Left colon (tissue), 2 donors: ENCODE data around the gene KLK14. TPM values are rescaled to one million over a fixed set of nuclear protein-coding genes. Genes with fewer than 3 reads are reported as not detected.

Experiments used
- ATAC-seq: fragments of 200-7000 bp; cut with Tn5 transposase; one replicate; pipeline ENCODE4 v1.9.1; 2020; ENCODE audit warnings: mild to moderate bottlenecking, moderate library complexity
- DNase-seq, 2 donors: peaks; one replicate each; pipeline ENCODE4 v3.0.0-alpha.2; 2020
- intact Hi-C, 2 donors: fragments of 100-400 bp; cut with DNase I in 1 of 2; cut with micrococcal nuclease in 1 of 2; formaldehyde crosslinking; loops; one replicate each; pipeline versions ENCODE4 v1.11.2 to v1.14.0; 2022; cut with DNase I, micrococcal nuclease
- total RNA-seq, 2 donors: library from RNA; stranded (reverse); fragmentation: NEBNext Ultra II Directional; extraction: Animal tissue kit (Norgen Biotek cat#: 25700); gene quantifications; one replicate each; pipeline ENCODE4 v1.2.1, GENCODE V29; 2021
- donor health status: DM: no; HTN: no; CAD: no.
- donor health status: DM: yes; HTN: yes; CAD: no.

Gene KLK14
- total RNA-seq, 2 donors from 2014 or later: 0.49 TPM; not detected in 1

DNA sequence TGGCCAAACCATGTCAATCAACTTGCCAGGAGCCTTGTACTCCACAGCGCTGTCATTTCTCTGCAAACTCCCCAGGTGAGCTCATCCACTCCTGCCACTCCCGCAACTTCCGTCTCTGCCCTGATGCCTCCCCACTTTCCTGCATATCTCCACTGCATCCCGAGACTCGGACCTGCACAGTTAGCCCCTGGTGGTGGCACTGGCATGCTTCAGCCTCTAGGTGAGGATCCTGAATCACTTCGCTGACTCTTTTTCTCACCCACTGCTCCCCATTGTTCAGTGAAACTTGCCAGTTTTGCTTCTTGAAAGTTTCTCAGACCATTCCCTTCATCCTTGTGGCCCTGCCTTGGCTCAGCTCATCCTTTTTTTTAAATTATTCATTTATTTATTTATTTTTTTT is 28.9 kb upstream of the KLK14 start:
- ATAC-seq: no peak
- intact Hi-C loops: no loop called here
- no peak for DNase-seq

DNA sequence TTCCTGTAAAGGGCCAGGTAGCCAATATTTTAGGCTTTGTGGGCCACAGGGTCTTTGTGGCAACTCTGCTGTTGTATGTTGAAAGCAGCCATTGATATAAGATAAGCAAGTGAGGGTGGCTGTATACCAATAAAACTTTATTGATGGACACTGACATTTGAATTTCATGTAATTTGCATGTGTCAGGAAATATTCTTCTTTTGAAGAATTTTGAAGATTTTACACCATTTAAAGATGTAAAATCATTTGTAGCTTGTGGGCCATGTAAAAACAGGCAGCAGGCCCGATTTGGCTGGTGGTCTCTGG is 27.9 kb upstream of the KLK14 start:
- intact Hi-C loops: no loop called here
- DNase-seq: no peak
- ATAC-seq: no peak

DNA sequence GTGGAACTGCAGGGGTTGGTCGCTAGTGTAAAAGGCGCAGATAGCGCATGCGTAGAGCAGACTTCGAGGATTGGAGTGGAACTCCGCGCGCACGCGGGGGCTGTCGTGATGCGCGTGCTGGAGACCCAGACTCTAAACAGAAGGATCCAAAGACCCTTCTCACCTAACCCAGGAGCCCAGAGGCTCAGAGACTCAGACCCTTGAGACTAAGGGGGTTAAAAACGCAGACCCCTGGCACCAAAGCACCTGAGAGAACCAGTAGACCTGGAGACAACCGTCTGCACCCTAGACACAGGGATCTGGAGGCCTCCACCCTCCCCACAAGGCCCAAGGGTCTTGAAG is 26.1 kb upstream of the KLK14 start:
- intact Hi-C loops: no loop called here
- ATAC-seq (peak; percentile 30), DNase-seq (no peak)

DNA sequence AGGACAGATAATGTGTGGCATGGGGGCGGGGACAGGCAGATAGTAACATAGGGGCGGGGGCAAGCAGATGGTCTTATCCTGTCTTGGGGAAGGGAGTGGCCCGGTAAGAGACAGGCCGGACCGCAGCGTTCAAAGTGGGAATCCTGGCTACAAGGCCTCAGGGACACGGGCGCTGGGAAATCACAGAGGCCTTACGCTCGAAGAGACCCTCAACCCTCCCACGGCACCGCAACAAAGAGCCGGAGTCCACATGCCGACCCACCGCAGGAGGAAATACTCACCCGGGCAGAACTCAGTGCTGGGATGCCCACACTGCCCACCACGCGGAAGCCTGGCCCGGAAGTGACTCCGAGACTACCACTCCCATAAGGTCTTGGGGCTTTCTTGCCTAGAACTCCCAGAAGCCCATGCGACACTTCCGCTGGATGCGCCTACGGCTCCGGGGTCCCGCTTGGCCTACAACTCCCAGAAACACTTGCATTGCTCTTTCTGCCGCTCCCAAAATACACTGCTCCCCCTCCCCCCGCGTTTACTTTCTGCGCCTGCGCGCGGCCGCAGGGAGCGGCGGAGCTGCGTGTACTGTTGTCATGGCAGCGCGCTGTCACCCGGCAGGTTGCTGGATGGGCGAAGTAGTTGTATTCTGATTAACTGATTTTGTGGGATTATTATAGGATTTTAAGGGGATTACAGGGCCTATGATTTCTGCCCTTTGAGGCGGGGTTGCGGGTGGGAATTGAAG is 25.5 kb upstream of the KLK14 start, which contains the start of gene CTU1:
Gene CTU1 (minus strand): TSS at position 344 of the 739 bp plus-strand sequence. CDS start 3,840 bp downstream, outside the sequence.
- DNase-seq: peak; percentile 97 to 99
- intact Hi-C loops: no loop called here
- peak; percentile 98 for ATAC-seq

DNA sequence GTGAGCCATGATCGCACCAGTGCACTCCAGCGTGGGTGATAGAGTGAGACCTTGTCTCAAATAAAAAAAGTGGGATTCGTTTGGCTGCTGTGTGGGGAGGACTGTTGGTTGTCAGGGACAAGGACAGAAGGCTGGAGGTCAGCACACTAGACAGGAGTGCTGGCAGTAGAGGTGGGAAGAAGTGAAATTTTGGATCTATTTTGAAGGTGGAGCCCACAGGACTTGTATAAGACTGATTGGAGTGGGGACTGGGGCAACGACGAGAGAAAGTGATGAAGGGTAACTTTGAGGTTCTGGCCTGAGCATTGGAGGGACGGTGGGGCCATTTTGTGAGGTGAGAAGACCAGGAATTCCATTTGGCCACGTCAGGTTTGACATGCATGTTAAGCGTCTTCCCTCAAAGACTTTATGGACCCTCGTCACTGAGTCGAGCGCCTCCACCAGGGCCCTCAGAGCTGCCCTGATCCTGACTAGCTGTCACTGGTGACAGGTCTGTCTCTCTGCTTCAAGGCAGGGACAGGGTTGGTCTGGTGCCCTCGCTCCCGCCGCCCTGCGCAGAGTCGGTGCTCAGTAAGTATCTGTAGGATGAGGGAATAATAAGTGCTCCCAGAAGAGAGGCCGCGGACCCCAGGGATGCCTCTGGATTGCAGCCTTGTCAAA is 24.8 kb upstream of the KLK14 start:
- ATAC-seq: peak; percentile 22
- intact Hi-C loops: no loop called here
- DNase-seq: no peak

DNA sequence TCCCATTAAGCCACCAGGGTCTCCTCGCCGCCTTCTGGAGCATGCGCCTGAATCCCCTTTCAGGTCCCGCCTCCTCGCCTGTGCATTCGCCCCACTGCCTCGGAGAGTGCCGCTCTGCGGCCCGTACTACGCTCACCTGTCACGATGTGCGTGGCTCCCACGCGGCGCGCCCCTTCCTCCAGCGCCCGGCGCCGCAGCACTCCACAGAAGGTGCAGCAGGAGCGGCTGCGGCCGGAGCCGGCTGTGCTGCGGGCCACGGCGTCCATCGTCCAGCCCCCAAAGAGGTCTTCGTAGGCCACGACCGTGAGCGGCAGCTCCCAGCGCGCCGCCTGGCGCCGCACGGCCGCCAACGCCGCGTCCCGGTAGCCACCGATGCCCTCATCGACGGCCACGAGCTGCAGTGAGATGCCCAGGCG is 21.2 kb upstream of the KLK14 start:
- ATAC-seq: no peak
- no peak for DNase-seq
- intact Hi-C loops: no loop called here

DNA sequence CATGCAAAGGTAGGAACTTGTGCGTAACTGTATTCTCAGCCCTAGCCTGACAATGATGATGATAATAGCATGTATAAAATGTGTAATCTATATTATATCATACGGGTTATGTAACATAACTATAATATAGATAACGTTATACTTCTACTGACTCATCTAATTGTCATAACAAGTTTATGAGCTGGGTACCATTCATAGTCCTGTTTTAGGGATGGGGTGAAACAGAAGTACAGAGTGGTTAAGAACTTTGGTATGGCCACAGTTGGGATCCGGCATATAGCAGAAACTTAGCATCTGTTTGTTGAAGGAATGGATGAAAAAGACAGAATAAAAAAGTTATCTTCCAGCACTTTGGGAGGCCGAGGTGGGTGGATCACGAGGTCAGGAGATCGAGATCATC is 20.3 kb upstream of the KLK14 start:
- ATAC-seq (no peak), DNase-seq (no peak)
- intact Hi-C loops: no loop called here

DNA sequence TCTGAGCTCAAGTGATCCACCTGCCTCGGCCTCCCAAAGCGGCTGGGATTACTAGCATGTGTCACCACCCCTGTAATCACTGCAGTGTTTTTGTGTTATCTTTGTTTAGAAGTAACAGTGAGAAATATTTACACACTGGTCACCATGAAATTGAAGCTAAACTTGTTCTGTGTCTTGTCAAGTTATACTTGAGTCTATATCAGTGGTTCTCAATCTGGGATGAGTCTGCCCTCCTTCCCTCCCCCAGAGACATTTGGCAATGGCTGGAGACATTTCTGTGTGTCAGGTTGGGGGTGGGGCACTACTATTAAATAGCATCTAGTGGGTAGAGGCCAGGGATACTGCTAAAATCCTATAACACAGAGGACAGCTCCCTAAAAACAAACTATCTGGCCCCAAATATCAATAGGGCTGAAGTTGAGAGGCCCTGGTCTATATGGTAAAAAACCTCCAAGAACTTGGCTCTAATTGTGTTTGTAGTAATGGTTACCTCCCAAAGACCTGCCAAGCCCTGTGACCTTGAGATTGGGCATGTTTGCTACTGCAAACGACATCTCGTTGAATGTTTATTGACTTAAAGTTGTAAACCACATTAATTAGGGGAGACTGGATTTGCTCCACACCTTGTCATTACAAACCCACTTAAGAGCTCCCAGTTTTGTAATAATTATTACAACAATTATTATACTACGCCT is 18.6 kb upstream of the KLK14 start:
- ATAC-seq (no peak), DNase-seq (no peak)
- intact Hi-C loops: no loop called here

DNA sequence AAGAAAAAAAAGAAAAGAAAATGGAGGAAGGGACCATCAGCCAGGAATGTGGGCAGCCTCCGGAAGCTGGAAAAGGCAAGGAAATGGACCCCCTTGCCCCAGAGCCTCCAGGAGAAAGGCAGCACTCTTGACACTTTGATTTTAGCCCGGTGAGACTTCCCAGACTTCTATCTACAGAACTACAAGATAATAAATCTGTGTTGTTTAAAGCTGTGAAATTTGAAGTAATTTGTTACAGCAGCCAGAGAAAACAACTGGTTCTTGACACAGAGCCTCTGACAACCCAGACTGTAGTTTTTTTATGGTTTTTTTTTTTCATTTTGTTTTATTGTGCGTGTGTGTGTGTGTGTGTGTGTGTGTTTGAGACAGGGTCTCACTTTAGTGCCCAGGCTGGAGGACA is 17.9 kb upstream of the KLK14 start:
- DNase-seq: no peak
- intact Hi-C loops: no loop called here
- no peak for ATAC-seq

DNA sequence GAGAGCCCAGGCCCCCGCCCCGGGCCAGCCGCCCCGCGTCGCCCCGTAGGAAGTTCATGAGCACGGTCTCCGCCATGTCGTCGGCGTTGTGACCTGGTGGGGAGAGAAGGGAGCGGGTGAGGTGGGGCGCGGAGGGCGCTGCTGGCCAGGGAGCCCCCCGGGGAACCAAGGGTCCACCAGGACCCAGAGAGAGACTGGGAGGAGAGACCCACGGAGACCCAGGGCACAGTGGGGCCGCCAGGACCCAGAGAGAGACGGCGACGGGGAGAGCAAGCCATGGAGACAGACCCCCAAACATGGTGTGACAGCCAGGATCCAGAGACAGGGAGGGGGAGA is 16.3 kb upstream of the KLK14 start:
- ATAC-seq: no peak
- intact Hi-C loops: no loop called here
- DNase-seq: no peak

DNA sequence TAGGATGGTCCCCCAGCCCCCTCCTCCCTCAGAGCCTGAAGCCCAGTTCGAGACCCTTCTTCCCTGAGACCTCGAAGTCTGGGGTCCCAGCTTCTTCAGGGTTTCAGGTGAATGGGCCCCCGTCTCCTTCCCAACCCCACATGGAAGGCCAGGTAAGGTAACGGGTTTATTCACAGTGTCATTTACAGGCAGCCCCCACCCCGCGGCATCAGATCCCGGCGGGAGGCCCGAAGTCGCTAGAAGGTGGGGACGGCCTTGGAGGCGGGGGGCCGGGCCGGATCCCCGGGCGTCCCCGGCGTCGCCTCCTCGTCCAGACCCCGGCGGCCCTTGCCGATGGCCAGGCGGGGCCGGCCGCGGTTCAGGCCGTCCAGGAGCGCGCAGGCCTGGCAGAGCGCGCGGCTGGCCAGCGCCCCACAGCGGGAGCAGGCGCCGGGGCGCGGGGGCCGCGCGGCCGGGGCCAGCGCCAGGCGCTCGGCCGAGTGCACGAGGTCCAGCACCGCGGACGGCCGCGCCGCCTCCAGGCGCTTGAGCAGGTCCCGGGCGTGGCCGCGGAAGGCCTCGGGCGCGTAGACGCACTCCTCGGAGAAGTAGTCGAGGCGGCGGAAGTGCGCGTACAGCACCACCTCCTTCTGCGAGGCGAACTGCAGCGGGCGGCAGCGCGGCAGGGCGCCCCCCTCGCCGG is 15.8 kb upstream of the KLK14 start:
- DNase-seq: peak; percentile 30 to 32
- no peak for ATAC-seq
- intact Hi-C loops: no loop called here

DNA sequence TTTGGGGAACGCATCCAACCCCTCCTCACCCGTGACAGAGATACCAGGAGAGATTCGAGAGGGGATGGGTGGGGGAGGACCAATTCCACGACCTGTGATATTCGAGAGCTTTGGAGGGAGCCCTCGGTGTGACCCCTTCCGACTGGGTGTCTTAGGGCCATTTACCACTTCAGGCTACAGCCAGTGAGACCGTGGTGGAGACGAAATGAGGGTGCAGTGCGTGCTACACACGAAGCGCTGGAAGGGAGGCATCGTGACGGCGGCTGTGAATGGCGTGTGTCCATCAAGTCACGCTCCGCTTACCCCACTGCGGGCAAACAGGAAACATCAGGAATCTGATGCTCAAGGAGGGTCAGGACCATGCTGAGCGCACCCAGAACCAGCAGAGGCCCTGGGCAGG is 15.1 kb upstream of the KLK14 start:
- ATAC-seq (no peak), DNase-seq (no peak)
- intact Hi-C loops: no loop called here

DNA sequence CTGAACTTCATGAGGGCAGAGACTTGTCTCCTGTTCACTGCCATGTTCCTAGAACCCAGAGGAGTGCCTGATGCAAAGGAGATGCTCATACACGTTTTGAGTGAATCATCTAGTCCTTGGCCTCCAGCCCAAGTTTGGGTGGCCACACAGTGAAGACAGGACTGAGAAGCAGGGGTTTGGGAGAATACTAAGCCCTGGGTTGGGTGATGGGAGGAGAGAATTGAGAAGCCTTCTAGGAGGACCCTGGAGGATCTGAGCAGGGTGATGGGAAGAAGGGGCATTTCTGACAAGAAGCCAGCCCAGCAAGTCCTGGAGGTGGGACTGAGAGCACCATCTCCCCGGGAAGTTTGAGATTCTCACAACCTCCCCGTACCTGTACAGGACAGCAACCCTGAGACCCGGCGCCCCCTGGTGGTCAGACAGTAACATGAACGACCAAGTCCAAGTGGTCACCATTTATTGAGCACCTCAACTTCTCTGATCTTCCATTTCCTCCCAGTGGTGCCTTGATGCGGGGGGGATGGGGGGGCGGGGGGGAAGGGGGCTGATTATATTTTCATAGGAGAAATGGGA is 14.6 kb upstream of the KLK14 start:
- peak; percentile 70 for ATAC-seq
- intact Hi-C loops: no loop called here

DNA sequence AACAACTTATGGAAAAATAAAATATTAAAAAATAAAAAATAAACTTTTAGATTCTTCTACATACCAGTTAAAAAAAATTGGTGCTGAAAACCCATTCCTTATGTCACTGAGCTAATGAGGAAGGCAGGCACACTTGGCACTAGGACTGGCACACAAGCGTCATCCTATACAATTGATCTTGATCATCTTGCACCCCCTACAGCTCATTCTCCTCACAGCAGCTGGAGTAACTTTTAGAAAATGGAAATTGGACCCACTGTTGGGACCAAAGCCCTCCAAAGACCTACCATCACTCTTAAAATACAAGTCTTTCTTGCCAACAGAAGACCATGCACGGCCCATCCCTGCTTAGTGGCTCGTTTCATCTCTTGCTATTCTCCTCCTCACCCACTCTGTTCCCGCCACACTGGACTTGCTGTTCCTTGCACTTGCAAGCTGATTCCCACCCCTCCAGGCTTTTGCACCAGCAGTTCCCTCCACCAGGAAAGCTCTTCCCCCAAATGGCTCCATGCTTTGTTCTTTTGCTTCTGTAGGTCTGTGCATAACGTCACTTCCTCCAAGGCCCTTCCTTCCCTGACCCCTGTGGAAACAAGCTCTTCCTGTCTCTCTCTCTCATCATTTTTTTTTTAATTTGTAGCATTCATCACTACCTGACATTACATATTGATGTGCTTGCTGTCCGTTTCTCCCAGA is 13.9 kb upstream of the KLK14 start:
- intact Hi-C loops: no loop called here
- no peak for DNase-seq
- ATAC-seq: peak; percentile 39

More for the DNA sequence above, 14.6 kb upstream of the KLK14 start:
- DNase-seq: peak; percentile 47 to 64

DNA sequence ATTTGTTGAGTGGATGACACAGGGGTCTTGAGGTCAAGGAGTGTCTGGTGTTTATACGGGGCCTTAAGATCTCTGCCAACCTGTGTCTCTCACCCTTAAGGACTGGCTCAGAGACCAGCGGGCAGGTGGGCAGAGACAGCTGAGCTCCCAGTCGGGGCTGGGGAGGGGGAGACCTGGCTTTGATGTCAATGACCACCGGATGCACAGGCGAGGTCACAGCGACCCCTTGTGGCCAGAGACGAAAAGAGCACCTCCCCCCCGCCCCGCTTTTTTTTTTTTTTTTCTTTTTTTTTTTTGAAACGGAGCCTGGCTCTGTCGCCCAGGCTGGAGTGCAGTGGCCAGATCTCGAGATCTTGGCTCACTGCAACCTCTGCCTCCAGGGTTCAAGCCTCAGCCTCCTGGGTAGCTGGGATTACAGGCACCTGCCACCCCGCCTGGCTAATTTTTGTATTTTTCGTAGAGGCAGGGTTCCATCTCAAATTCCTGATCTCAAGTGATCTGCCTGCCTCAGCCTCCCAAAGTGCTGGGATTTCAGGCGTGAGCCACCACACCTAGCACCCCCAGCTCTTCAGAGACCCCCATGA is 12.1 kb upstream of the KLK14 start:
- ATAC-seq: no peak
- DNase-seq: no peak

DNA sequence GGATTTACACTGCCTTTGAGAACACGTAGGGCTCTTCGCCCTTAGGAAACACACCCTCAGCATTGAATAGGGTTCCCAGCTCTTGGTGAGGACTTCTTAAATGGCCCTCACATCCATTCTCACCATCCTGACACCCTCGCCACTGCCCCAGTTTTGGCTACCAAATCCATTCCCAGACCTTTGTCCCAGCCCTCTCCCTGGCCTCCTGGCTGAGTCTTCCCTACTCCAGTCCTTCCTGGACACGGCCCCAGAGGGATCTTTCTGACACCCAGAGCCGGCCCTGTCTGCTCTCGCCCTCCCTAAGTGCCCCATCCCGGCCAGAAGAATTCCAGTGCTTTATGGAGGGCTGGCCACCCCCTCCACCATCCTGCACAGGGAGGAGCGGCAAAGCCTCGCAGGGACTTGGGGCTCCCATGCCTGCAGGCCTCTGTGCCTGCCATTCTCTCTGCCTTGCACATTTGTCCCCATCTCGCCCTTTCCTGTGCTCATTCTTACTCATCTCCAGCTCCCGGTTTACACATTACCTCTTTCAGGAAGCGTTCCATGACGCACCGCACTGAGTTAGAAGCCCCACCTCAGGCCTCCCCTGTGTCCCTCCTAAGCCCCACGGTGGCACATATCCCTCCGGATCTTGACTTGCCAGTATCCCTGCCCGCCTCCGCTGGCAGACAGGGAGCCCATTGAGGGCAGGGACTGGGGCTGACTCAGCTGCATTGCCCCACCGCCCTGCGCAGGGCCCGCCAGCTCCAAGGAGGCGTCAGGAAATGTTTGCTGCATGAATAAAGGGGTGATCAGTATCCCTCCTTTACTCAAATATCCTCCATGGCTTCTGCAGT is 11.0 kb upstream of the KLK14 start:
- intact Hi-C loops: no loop called here
- ATAC-seq (no peak), DNase-seq (no peak)

More for the DNA sequence above, 12.1 kb upstream of the KLK14 start:
- intact Hi-C loops: no loop called here

DNA sequence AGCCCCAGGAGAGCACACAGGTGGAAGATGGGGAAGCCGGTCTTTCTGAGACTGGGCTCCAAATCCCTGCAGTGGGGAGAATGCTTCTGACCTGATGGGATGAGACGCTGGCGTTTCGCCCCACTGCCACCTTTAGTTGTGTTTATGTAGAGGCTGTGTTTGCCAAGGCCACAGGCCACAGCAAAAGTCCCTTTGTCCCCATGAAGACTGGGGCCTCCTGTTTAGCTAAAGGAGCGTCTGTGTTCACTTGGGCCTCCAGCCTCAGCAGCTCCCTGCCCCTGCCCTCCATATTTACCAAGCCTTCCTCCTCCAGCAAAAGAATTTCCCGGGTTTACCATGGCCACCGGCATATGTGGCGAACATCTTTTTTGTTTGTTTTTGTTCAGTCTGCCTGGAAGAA is 10.4 kb upstream of the KLK14 start:
- intact Hi-C loops: no loop called here
- ATAC-seq (no peak), DNase-seq (no peak)
